GM23338 (cell line): ENCODE measurements around the gene LLGL1.

ENCODE experiments used
- CREB1 ChIP-seq: fragments of 250-450 bp; sonication (Bioruptor Pico); IDR thresholded peaks from 2 replicates; pipeline ENCODE4 v1.5.0; 2020; ENCODE audit warnings: low read depth, mild to moderate bottlenecking, moderate library complexity
- CTCF ChIP-seq, 2 experiments: fragments of 200-600 bp in 1 of 2; sonication (generic) in 1 of 2; conservative IDR thresholded peaks; 2 replicates each; pipeline versions ENCODE4 v1.5.1 to v1.6.1; 2016 to 2017; ENCODE audit warnings: antibody characterized with exemption in 2 of 2, low read depth in 2 of 2, mild to moderate bottlenecking in 2 of 2, moderate library complexity in 1 of 2
- ETS1 ChIP-seq: IDR thresholded peaks from 2 replicates; pipeline ENCODE4 v1.6.1; 2016; ENCODE audit warnings: antibody characterized with exemption
- EZH2 ChIP-seq: fragments of 200-600 bp; sonication (generic); IDR thresholded peaks from one replicate; pipeline ENCODE4 v1.8.0; 2017; ENCODE audit warnings: antibody characterized with exemption, mild to moderate bottlenecking, low read depth; ENCODE audit not compliant: unreplicated experiment
- EZH2phosphoT487 ChIP-seq: fragments of 200-600 bp; sonication (generic); IDR thresholded peaks from one replicate; pipeline ENCODE4 v1.8.1; 2018; ENCODE audit warnings: antibody characterized with exemption; ENCODE audit not compliant: unreplicated experiment
- JUNB ChIP-seq: IDR thresholded peaks from one replicate; pipeline ENCODE4 v1.6.1; 2016; ENCODE audit warnings: antibody characterized with exemption; ENCODE audit not compliant: unreplicated experiment
- POLR2AphosphoS5 ChIP-seq: IDR thresholded peaks from 2 replicates; pipeline ENCODE4 v1.6.1; 2016; ENCODE audit warnings: antibody characterized with exemption, low read depth
- REST ChIP-seq: IDR thresholded peaks from one replicate; pipeline ENCODE4 v1.6.1; 2018; ENCODE audit warnings: antibody characterized with exemption; ENCODE audit not compliant: unreplicated experiment
- STAT1 ChIP-seq: IDR thresholded peaks from one replicate; pipeline ENCODE4 v1.6.1; 2016; ENCODE audit warnings: antibody characterized with exemption; ENCODE audit not compliant: unreplicated experiment
- ZNF462 ChIP-seq: fragments of 250-450 bp; sonication (Bioruptor Pico); IDR thresholded peaks from 2 replicates; pipeline ENCODE4 v1.5.0; 2020; ENCODE audit warnings: mild to moderate bottlenecking, moderate library complexity

- TF ChIP-seq EZH2 = no peak
- no peak for TF ChIP-seq CTCF (conservative IDR thresholded peaks at IDR 0.05; ENCODE audit: low read depth in 2 of 2)
- TF ChIP-seq CREB1 (CRISPR knock-in tag) = no peak
- no peak; the same call in 1 of the 2 replicates for TF ChIP-seq POLR2AphosphoS5
- no peak for TF ChIP-seq STAT1
- TF ChIP-seq EZH2phosphoT487 = no peak
- no peak for TF ChIP-seq REST
- no peak for TF ChIP-seq JUNB
- TF ChIP-seq ZNF462 (CRISPR knock-in tag) = no peak
- TF ChIP-seq ETS1 = no peak
Observed at GRCh38 chr17:18182978-18183333, 42.5 kb upstream of the LLGL1 start.
